HG02571 (cell line): Measurements from ENCODE around the gene PSMA6.
"Not testable (repeated sequence)": the region's sequence is repeated elsewhere in the genome, so short reads cannot be mapped to it uniquely, and the experiment has no call there.

ENCODE experiments used
- ATAC-seq: cut with Tn5 transposase; IDR thresholded peaks from one replicate; pipeline ENCODE4 v1.9.1; 2021; ENCODE audit warnings: mild to moderate bottlenecking, moderate library complexity; ENCODE audit not compliant: unreplicated experiment

The PSMA6 gene

GRCh38 chr14:35284506-35284905, 7.7 kb upstream of the PSMA6 start:
- ATAC-seq, result no peak

GRCh38 chr14:35285168-35286002, 6.8 kb upstream of the PSMA6 start:
- ATAC-seq, result peak; percentile 69

GRCh38 chr14:35286003-35286600, 6.1 kb upstream of the PSMA6 start:
- ATAC-seq, result peak; percentile 18

GRCh38 chr14:35286707-35287106, 5.5 kb upstream of the PSMA6 start:
- ATAC-seq, result no peak

- ATAC-seq, result no peak
Measured at GRCh38 chr14:35287431-35288013, 4.7 kb upstream of the PSMA6 start.

- no peak for ATAC-seq
Measured at GRCh38 chr14:35289623-35290022, 2.6 kb upstream of the PSMA6 start.

GRCh38 chr14:35292770-35293561, 784 bp downstream of the PSMA6 start:
- no peak for ATAC-seq

- no peak for ATAC-seq
Measured at GRCh38 chr14:35295845-35296161, 3.6 kb downstream of the PSMA6 start.

- no peak for ATAC-seq
Measured at GRCh38 chr14:35296545-35296944, 4.4 kb downstream of the PSMA6 start.

GRCh38 chr14:35297706-35298105, 5.5 kb downstream of the PSMA6 start:
- no peak for ATAC-seq

GRCh38 chr14:35298351-35298750, 6.2 kb downstream of the PSMA6 start:
- ATAC-seq, result no peak

GRCh38 chr14:35299708-35300107, 7.5 kb downstream of the PSMA6 start:
- ATAC-seq, result no peak

- ATAC-seq, result no peak
Measured at GRCh38 chr14:35300228-35300627, 8.0 kb downstream of the PSMA6 start.

- ATAC-seq, result not testable (repeated sequence)
Measured at GRCh38 chr14:35301334-35301733, 9.2 kb downstream of the PSMA6 start.

- ATAC-seq, result no peak
Measured at GRCh38 chr14:35301735-35302528, 9.8 kb downstream of the PSMA6 start.

- no peak for ATAC-seq
Measured at GRCh38 chr14:35303149-35303935, 11.2 kb downstream of the PSMA6 start.

- no peak for ATAC-seq
Measured at GRCh38 chr14:35304812-35305462, 12.8 kb downstream of the PSMA6 start.

- no peak for ATAC-seq
Measured at GRCh38 chr14:35305633-35306032, 13.5 kb downstream of the PSMA6 start.

GRCh38 chr14:35306114-35306513, 13.9 kb downstream of the PSMA6 start:
- ATAC-seq, result no peak
